ENCODE measurements around the gene SIRT2. TPM values are rescaled to one million over a fixed set of nuclear protein-coding genes. Genes with fewer than 3 reads are reported as not detected.
A peak's percentile ranks its signal among the peaks of the same experiment; 100 is the strongest.

The SIRT2 gene
- total RNA-seq, 6 donors from 2014 or later = 45.2 to 93.2 (median 59.1) TPM

DNA sequence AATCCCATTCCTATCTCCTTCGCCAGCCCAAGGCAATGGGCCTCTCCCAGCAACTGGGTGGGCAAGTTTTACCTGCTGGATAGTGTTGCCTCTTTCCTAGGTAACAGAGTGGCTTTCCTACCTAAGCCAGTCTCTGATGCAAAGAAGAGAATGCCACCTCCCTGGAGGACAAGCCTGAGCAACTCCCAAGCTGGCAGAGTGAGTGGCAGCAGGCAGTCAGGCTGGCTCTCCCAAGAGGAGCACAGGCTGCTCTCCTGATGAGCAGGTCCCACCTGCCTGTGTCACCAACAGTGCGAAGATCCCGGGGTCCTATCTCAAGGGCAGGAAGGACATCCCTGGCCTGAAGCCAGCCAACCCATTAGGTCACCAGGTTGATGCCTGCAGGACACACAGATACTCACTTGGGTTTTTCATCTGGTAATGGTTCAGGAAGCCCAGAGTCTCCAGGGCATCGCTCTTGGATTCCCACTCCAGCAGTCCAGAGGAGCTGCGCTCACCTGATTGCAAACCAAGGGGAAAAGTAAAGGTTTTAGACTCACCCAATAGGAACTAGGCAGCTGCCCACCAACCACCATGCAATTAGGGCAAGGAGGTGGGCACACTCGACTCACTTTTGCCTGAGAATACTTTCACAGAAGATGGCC, 62.3 kb downstream of the SIRT2 start:
- peaks cover 59 to 71% (median 65%) of the 10 kb centered on the region in 4 donors for H3K36me3 ChIP-seq
- H3K4me1 ChIP-seq = peaks cover 17 to 46% (median 21%) of the 10 kb centered on the region in 4 donors
- H3K4me3 ChIP-seq = no peak overlapping the region
- DNase-seq (no peak), ATAC-seq (ENCODE audit: low FRiP score in 2 of 2) (no peak)
- TF ChIP-seq POLR2AphosphoS5 (IDR thresholded peaks at IDR 0.05) (no peak), POLR2A (IDR thresholded peaks at IDR 0.05) (no peak), EP300 (IDR thresholded peaks at IDR 0.05) (no peak)
- TF ChIP-seq, protein P1, sequence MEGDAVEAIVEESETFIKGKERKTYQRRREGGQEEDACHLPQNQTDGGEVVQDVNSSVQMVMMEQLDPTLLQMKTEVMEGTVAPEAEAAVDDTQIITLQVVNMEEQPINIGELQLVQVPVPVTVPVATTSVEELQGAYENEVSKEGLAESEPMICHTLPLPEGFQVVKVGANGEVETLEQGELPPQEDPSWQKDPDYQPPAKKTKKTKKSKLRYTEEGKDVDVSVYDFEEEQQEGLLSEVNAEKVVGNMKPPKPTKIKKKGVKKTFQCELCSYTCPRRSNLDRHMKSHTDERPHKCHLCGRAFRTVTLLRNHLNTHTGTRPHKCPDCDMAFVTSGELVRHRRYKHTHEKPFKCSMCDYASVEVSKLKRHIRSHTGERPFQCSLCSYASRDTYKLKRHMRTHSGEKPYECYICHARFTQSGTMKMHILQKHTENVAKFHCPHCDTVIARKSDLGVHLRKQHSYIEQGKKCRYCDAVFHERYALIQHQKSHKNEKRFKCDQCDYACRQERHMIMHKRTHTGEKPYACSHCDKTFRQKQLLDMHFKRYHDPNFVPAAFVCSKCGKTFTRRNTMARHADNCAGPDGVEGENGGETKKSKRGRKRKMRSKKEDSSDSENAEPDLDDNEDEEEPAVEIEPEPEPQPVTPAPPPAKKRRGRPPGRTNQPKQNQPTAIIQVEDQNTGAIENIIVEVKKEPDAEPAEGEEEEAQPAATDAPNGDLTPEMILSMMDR (IDR thresholded peaks at IDR 0.05) = no peak
- no peaks in the 10 kb centered on the region for H3K9me3 ChIP-seq
- H3K27me3 ChIP-seq = no peaks in the 10 kb centered on the region
- WGBS, 2 donors = 86 to 89% methylated on average over 5 to 6 of the region's 6 CpGs
- peak overlapping the region in 3 of 4 donors; percentile 1 to 61 (median 52) for H3K27ac ChIP-seq

DNA sequence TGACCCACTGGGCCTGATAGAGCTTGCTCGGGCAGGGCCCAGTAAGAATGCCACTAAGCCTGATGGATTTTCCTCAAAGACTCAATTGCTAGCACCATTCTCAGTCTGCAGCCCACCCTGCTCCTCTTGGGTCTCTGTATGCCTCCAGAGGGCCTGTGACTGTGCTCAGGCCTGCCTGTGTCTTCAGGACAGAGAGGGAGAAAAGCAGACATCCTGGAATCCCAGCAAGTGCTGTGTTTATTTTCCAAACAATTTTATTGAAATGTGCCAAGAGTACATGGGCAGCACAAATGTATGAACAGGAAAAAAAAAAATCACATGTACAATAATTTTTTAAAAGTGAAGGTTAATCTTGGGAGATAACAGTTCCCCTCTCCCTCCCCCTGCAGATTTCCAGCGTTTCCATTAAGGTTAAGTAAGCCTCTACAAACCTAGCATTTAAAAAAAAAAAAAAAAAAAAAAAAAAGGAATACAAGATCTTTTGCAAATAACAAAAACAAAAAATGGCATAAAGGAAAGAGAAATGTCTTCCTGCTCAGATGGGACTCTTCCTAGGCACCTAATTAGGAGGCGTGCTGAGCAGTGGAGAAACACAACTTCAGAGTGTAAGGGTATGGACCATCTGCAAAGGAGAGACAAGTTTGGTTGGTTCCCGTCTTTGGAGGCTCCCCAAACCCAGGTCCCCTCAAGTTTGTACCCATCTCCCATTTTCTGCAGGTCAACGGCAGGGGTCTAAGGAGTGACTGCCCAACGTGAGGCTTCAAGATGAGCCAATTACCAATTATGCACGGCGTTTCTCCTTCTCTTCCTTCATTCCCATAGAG, 63.0 kb downstream of the SIRT2 start:
- TF ChIP-seq POLR2A (IDR thresholded peaks at IDR 0.05) = no peak
- no peak for TF ChIP-seq EP300 (IDR thresholded peaks at IDR 0.05)
- TF ChIP-seq, protein P1 (IDR thresholded peaks at IDR 0.05) = no peak
- TF ChIP-seq POLR2AphosphoS5 (IDR thresholded peaks at IDR 0.05) = no peak
- H3K9me3 ChIP-seq = no peaks in the 10 kb centered on the region
- H3K27me3 ChIP-seq = no peaks in the 10 kb centered on the region
- DNase-seq (no peak), ATAC-seq (ENCODE audit: low FRiP score in 2 of 2) (no peak)
- 71 to 88% methylated on average over 7 to 8 of the region's 8 CpGs for whole genome bisulfite sequencing, 2 donors
- peaks cover 18 to 49% (median 23%) of the 10 kb centered on the region in 4 donors for H3K4me1 ChIP-seq
- peaks cover 52 to 63% (median 58%) of the 10 kb centered on the region in 4 donors for H3K36me3 ChIP-seq
- H3K27ac ChIP-seq = peak overlapping the region in 2 of 4 donors; percentile 30 to 61
- H3K4me3 ChIP-seq = no peak overlapping the region

DNA sequence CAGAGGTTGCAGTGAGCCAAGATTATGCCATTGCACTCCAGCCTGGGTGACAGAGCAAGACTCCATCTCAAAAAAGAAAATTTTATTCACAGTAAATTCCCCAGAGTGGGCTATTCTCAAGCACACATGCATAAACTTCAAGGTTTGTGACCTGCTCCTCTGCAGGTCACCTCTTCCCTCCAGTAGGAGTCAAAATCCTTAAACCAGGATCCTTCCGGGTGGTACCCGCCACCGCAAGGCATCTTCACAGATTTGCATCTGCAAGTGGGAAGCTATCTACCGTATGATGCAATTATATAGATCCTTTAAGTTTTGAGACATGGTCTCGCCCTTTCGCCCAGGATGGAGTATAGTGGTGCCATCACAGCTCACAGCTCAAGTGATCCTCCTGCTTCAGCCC, 64.8 kb downstream of the SIRT2 start:
- TF ChIP-seq POLR2AphosphoS5 (IDR thresholded peaks at IDR 0.05) (no peak), EP300 (IDR thresholded peaks at IDR 0.05) (no peak), POLR2A (IDR thresholded peaks at IDR 0.05) (no peak)
- TF ChIP-seq, protein P1 (IDR thresholded peaks at IDR 0.05) = no peak
- Histone ChIP-seq H3K4me3 (no peak overlapping the region), H3K27me3 (no peaks in the 10 kb centered on the region), H3K27ac (no peak overlapping the region), H3K9me3 (no peaks in the 10 kb centered on the region), H3K36me3 (peaks cover 34 to 56% (median 43%) of the 10 kb centered on the region in 4 donors), H3K4me1 (peaks cover 34 to 65% (median 36%) of the 10 kb centered on the region in 4 donors)
- DNase-seq = no peak
- ATAC-seq (ENCODE audit: low FRiP score in 2 of 2) = no peak
- WGBS, 2 donors = 90 to 95% methylated on average over 6 of the region's 6 CpGs

DNA sequence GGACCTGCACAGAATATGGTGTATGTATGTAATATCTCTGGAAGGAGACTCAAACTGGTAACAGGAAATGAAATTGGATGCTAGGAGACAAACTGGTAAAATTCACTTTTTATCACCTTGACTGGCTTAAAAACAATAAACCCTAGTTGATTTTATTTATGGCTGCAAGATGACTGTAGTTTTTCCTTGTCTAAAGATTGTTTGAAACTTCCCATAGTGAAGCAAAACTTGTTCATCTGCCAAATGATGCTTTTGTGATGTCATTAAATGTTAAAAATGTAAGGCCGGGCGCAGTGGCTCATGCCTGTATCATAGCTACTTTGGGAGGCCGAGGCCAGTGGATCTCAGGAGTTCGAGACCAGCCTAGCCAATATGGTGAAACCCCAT, 65.3 kb downstream of the SIRT2 start:
- H3K9me3 ChIP-seq = no peaks in the 10 kb centered on the region
- peak overlapping the region in 1 of 4 donors; percentile 91 for H3K27ac ChIP-seq
- no peak for ATAC-seq (ENCODE audit: low FRiP score in 2 of 2)
- peaks cover 30 to 55% (median 40%) of the 10 kb centered on the region in 4 donors for H3K36me3 ChIP-seq
- H3K4me3 ChIP-seq = no peak overlapping the region
- no peak for DNase-seq
- H3K27me3 ChIP-seq = no peaks in the 10 kb centered on the region
- TF ChIP-seq POLR2AphosphoS5 (IDR thresholded peaks at IDR 0.05) = no peak
- no peak for TF ChIP-seq EP300 (IDR thresholded peaks at IDR 0.05)
- no peak for TF ChIP-seq POLR2A (IDR thresholded peaks at IDR 0.05)
- TF ChIP-seq, protein P1 (IDR thresholded peaks at IDR 0.05) = no peak
- 93 to 99% methylated on average over 4 of the region's 4 CpGs for WGBS, 2 donors
- peaks cover 34 to 69% (median 38%) of the 10 kb centered on the region in 4 donors for H3K4me1 ChIP-seq
